HG03060 (cell line): ENCODE data around the gene TDP1.
A peak's percentile ranks its signal among the peaks of the same experiment; 100 is the strongest.

Experiments used
- ATAC-seq: cut with Tn5 transposase; IDR thresholded peaks from one replicate; pipeline ENCODE4 v1.9.1; 2021; ENCODE audit warnings: low read depth, moderate number of reproducible peaks; ENCODE audit not compliant: unreplicated experiment

TDP1 gene

GRCh38 chr14:89936654-89937185 lies 19.0 kb upstream of the TDP1 start:
- no peak for ATAC-seq

GRCh38 chr14:89941830-89942377 lies 13.8 kb upstream of the TDP1 start:
- ATAC-seq: no peak

- no peak for ATAC-seq
Measured at GRCh38 chr14:89947344-89947743, 8.4 kb upstream of the TDP1 start.

- no peak for ATAC-seq
Measured at GRCh38 chr14:89952576-89952975, 3.2 kb upstream of the TDP1 start.

- no peak for ATAC-seq
Measured at GRCh38 chr14:89953602-89954001, 2.1 kb upstream of the TDP1 start.

- ATAC-seq: peak; percentile 80
Measured at GRCh38 chr14:89954070-89955021, 1.4 kb upstream of the TDP1 start, which contains the start of gene EFCAB11. Gene EFCAB11, minus strand, starts transcription at chr14:89954730. Its CDS starts 70 bp downstream, at chr14:89954660.

GRCh38 chr14:89955022-89955744 lies 544 bp upstream of the TDP1 start:
- ATAC-seq: peak; percentile 7

- no peak for ATAC-seq
Measured at GRCh38 chr14:89956661-89957009, 908 bp downstream of the TDP1 start.

GRCh38 chr14:89957376-89957775 lies 1.6 kb downstream of the TDP1 start:
- no peak for ATAC-seq

GRCh38 chr14:89957791-89958190 lies 2.1 kb downstream of the TDP1 start:
- ATAC-seq: no peak

GRCh38 chr14:89958966-89959365 lies 3.2 kb downstream of the TDP1 start:
- no peak for ATAC-seq

GRCh38 chr14:89959853-89960445 lies 4.2 kb downstream of the TDP1 start:
- ATAC-seq: no peak

GRCh38 chr14:89960914-89961313 lies 5.2 kb downstream of the TDP1 start:
- ATAC-seq: no peak

GRCh38 chr14:89963288-89963978 lies 7.7 kb downstream of the TDP1 start:
- ATAC-seq: no peak

- ATAC-seq: no peak
Measured at GRCh38 chr14:89965839-89966238, 10.1 kb downstream of the TDP1 start.

GRCh38 chr14:89973234-89973823 lies 17.6 kb downstream of the TDP1 start:
- no peak for ATAC-seq

GRCh38 chr14:89977668-89978067 lies 21.9 kb downstream of the TDP1 start:
- ATAC-seq: no peak

- no peak for ATAC-seq
Measured at GRCh38 chr14:89978656-89979055, 22.9 kb downstream of the TDP1 start.

- ATAC-seq: no peak
Measured at GRCh38 chr14:89983375-89983774, 27.6 kb downstream of the TDP1 start.
